Fibroblast of the conjunctiva (primary cell): ENCODE results near the gene GPR157.

ENCODE experiments used
- DNase-seq: peaks from one replicate; pipeline ENCODE4 v3.0.0-alpha.2; 2010; ENCODE audit warnings: low read depth

GPR157 gene

DNA sequence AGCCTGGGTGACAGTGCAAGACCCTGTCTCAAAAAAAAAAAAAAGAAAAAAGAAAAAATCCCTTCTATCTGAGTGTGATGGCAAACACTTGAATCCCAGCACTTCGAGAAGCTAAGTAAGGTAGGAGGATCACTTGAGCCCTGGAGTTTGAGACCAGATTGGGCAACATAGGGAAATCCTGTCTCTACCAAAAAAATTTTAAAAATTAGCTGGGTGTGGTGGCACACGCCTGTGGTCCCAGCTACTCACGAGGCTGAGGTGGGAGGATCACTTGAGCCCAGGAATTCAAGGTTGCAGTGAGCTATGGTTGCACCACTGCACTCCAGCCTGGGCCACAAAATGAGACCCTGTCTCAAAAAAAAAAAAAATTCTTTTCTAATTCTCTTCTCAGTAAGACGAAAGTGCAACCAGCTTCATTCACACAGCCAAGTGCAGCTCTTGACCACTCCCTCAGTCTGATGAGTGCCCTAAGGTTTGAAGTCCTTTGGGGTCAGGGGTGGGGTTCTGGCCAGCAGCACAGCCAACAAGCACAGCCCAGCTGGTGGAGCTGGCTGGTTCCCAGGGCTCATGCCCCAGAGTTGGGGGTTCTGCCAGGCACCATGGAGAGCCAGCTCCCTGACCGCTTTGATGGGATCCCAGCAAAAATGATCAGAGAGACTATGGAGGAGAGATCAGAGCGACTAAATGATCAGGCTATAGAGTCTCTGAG, 67.5 kb downstream of the GPR157 start:
- DNase-seq: no peak

DNA sequence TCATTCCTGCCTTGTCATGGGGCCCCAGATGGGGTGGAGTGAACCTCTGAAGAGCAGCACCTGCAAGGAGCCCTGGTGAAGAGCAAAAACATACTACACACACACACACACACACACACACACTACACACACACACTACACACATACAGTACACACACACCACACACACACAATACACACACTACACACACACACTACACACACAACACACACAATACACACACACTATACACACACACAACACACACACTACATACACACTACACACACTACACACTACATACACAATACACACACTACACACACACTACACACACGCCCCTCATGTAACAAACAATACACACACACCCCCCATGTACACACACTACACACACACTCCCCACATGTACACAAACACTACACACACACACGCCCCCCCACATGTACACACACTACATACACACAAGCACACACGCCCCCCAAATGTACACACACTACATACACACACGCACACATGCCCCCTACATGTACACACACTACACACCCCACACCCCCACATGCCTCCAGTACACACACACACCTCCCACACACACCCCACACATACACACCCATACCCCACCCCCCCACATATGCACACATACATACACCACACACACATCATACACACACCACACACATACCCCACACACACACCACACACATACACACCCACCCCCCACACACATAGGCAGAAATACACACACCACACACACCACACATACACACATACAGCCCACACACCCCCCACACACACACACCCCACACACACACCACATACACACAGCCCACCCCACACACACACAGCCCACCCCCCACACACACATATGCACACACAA, 68.8 kb downstream of the GPR157 start:
- no peak for DNase-seq

DNA sequence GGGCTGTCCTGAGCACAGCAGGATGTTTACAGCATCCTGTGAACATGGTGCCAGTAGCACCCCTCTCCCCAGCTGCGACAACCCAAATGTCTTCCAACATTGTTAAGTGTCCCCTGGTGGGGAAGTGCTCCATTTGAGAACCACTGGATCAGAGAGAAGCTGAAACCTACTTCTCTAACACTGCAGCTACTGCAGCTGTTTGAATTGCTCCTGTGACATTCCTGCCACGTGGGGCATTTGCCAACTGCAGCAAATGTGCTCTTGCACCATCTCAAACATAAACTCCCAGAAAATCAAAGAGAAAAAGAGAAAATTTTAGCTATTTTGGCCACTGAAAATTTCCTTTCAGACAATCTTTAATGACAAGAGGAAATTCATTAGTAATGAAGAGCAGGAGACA, 70.4 kb downstream of the GPR157 start:
- no peak for DNase-seq

DNA sequence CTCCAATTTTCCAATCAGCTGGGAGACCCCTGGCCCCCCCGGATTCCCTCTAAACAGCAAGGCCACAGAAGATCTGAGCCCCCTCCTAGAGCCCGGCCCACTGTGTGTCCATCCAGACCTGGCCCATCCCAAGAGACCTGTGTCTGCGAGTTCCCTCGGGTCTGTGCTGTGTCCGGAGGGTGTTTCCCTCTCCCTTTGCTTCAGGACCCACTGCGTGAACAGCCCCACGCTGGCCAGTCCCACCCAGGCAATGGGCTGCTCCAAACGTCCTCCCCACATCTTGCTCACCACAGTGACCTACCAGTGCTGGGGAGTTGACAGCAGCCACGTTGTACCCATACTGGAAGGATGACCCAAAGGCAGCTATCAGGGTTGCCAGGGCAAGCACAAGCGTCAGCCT, 71.1 kb downstream of the GPR157 start:
- DNase-seq: no peak

DNA sequence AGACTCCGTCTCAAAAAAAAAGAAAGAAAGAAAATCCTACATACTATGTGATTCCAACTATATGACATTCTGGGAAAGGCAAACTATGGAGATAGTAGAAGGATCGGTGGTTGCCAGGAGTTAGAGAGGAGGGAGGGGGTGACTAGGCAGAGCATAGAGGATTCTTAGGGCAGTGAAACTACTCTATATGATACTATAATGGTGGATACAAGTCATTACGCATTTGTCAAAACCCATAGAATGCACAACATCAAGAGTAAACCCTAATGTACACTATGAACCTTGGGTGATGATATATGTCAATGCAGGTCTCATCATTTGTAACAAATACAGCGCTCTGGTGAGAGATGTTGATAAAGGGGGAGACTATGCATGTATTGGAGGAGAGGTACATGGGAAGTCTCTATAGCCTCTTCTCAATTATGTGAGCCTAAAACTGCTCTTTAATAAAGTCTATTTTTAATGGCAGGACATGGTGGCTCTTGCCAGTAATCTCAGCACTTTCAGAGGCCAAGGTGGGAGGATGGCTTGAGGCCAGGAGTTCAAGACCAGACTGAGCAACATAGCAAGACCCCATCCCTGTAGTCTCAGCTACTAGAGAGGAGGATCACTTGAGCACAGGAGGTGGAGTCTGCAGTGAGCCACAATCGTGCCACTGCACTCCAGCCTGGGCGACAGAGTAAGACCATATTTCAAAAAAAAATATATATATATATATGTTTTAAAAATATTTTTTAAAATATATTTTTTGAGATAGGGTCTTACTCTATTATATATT, 76.4 kb downstream of the GPR157 start:
- no peak for DNase-seq

DNA sequence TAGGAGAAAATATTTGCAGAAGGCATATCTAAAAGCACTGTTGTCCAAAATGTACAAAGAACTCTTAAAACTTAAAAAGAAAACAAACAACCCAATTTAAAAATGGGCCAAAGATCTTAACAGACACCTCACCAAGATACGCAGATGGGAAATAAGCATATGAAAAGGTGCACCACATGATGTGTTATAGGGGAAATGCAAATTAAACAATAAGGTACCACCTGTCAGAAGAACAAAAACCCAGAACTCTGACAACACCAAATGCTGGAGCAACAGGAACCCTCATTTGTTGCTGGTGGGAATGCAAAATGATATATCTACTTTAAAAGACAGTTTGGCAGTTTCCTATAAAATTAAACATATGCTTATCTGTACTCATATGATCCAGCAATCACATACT, 77.5 kb downstream of the GPR157 start:
- DNase-seq: no peak

DNA sequence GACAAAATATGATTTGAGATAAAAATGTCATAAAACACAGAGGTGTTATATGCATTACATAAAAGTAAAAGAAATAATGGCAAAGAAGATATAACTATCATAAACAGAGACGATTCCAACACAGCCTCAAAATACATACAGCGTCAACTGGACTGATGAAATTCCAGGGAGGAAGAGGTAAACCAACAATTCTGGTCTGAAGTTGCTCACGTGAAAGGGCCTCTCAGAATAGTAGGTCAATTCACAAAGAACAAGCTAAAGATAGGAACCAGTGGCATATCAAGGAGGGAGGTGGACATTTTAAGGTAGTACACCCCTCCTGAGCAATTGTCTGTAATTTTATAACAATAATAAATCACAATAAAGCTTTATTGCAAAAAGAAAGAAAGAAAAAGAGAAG, 78.1 kb downstream of the GPR157 start:
- no peak for DNase-seq
